ENCODE measurements around the gene TWIST1. TPM values are rescaled to one million over a fixed set of nuclear protein-coding genes. Genes with fewer than 3 reads are reported as not detected.

Gene TWIST1
- total RNA-seq, 2 donors from 2014 or later: 1.6 to 6.4 TPM

- Histone ChIP-seq H3K27ac (no peak overlapping the region), H3K36me3 (no peaks in the 10 kb centered on the region), H3K4me3 (no peak overlapping the region), H3K27me3 (replicated peaks; ENCODE audit: insufficient read depth) (peaks cover 14% of the 10 kb centered on the region), H3K4me1 (replicated peaks) (no peaks in the 10 kb centered on the region), H3K9me3 (no peaks in the 10 kb centered on the region)
- WGBS: 19% methylated on average over 28 of the region's 28 CpGs
- TF ChIP-seq CTCF (IDR thresholded peaks at IDR 0.05) (no peak), POLR2AphosphoS5 (IDR thresholded peaks at IDR 0.05) (no peak), POLR2A (IDR thresholded peaks at IDR 0.05) (no peak)
- intact Hi-C loops (cut with DNase I): no loop called here
- DNase-seq (ENCODE audit: low spot score): no peak
Observed at GRCh38 chr7:19118636-19119371, 1.4 kb upstream of the TWIST1 start.

DNA sequence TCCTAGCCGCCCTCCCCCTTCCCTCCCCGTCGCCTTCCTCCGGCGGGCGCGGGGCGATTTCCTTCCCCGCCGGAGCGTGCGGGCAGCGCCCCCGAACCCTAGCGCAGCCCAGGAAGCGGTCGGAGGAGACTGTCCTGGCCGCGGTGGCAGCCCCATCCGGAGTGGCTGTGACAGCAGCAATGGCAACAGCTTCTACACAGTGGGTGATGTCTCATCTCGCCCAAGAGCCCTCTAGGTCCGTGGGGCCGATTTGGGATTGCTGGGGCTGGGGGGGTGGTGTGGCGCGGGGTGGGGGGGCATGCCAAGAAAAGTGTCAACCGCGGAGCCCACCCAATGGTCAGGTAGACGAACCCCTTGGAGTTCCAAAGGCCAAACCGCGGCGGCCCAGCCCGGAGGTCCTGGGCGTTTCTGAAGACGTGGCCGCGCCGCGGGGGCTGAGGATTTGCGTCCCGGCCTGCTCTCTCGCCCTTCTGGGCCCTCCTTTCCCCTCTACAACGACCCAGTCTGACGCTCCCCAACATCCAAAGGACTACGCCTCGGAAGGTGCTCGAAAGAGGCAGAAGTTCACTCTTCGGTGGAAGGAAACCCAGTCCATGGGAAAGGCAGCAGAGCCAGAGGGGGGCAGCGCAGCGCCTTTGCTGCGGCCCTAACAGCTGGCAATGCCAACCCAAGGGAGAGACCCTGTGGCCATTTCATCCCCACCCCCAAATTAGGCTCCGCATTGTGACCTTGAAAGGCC lies 603 bp upstream of the TWIST1 start:
- Histone ChIP-seq H3K4me3 (peak overlapping the region; percentile 38 to 43), H3K36me3 (no peaks in the 10 kb centered on the region), H3K27ac (no peak overlapping the region), H3K27me3 (replicated peaks; ENCODE audit: insufficient read depth) (peaks cover 15% of the 10 kb centered on the region), H3K4me1 (replicated peaks) (no peaks in the 10 kb centered on the region), H3K9me3 (no peaks in the 10 kb centered on the region)
- no peak for TF ChIP-seq CTCF (IDR thresholded peaks at IDR 0.05)
- no peak for TF ChIP-seq POLR2AphosphoS5 (IDR thresholded peaks at IDR 0.05)
- TF ChIP-seq POLR2A (IDR thresholded peaks at IDR 0.05): no peak
- DNase-seq (ENCODE audit: low spot score): no peak
- 3% methylated on average over 51 of the region's 51 CpGs for WGBS
- intact Hi-C loops (cut with DNase I): no loop called here

DNA sequence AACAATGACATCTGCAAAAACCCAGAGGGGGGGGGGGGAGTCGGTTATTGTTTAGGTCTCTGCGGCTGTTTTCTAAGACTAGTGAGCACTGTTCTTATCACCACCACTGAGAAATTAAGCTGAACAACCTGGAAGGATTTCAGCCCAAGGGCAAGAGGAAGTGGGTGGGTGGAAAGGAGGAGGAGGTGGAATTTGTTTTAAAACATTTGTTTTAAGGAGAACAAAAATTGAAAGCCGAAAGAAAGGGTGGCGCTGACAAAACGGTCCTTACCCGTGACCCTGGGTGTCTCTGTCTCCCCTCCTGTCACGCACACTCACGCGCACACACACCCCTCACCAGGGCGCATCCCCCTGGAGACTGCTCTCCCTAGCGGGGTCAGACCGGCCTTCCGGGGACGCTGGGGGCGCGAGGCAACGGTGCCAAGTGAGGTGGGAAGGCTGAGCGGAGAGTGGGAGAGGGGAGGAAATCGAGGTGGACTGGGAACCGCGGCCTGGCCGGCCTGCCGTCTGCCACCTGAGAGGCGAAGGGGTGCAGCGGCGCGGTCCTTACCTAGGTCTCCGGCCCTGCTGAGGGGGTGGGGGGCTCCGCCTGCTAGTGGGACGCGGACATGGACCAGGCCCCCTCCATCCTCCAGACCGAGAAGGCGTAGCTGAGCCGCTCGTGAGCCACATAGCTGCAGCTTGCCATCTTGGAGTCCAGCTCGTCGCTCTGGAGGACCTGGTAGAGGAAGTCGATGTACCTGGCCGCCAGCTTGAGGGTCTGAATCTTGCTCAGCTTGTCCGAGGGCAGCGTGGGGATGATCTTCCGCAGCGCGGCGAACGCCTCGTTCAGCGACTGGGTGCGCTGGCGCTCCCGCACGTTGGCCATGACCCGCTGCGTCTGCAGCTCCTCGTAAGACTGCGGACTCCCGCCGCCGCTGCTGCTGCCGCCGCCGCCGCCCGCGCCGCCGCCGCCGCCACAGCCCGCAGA lies 1.0 kb downstream of the TWIST1 start:
- DNase-seq (ENCODE audit: low spot score): no peak

DNA sequence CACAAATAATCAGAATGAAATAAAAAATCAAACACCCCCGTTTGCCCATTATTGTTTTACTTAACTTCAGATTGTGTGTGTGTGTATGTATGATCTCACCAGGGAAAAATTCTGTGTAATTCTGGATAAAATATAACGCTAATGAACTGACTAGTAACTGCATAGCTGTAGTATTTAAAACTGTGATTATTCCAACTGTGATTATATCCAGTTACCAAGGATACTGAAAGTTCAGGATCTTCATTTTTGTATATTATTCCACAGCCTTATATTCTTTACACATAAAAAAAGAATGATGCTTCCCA lies 2.9 kb downstream of the TWIST1 start:
- peaks cover 14% of the 10 kb centered on the region for H3K27me3 ChIP-seq (replicated peaks; ENCODE audit: insufficient read depth)
- H3K4me3 ChIP-seq: no peak overlapping the region
- no peak for DNase-seq (ENCODE audit: low spot score)

More for the DNA sequence above, 1.0 kb downstream of the TWIST1 start:
- Histone ChIP-seq H3K4me3 (peak overlapping the region; percentile 38 to 43), H3K36me3 (no peaks in the 10 kb centered on the region), H3K27ac (peak overlapping the region in 1 of 2 donors; percentile 42), H3K9me3 (no peaks in the 10 kb centered on the region), H3K27me3 (replicated peaks; ENCODE audit: insufficient read depth) (peaks cover 16% of the 10 kb centered on the region), H3K4me1 (replicated peaks) (no peaks in the 10 kb centered on the region)
- intact Hi-C loops (cut with DNase I): no loop called here
- 2% methylated on average over 61 of the region's 70 CpGs for WGBS
- TF ChIP-seq POLR2A (IDR thresholded peaks at IDR 0.05): no peak

More for the DNA sequence above, 2.9 kb downstream of the TWIST1 start:
- Histone ChIP-seq H3K27ac (no peak overlapping the region), H3K9me3 (no peaks in the 10 kb centered on the region), H3K4me1 (replicated peaks) (no peaks in the 10 kb centered on the region), H3K36me3 (no peaks in the 10 kb centered on the region)
- intact Hi-C loops (cut with DNase I): no loop called here
- TF ChIP-seq POLR2A (IDR thresholded peaks at IDR 0.05) (no peak), CTCF (IDR thresholded peaks at IDR 0.05) (no peak), POLR2AphosphoS5 (IDR thresholded peaks at IDR 0.05) (no peak)
- whole genome bisulfite sequencing: 43% methylated on average over 2 of the region's 2 CpGs
